OCI-LY7 (cell line): Measurements from ENCODE around the gene FANCG. TPM values are rescaled to one million over a fixed set of nuclear protein-coding genes. Genes with fewer than 3 reads are reported as not detected.

Experiments used
- BruUV-seq: library from RNA; stranded (reverse); fragments of 400-500 nt; replicated peaks from 2 replicates; lab custom pipeline; 2021; lab: Mats Ljungman, UMichigan
- CTCF ChIA-PET: fragments of 300-600 bp; sonication (Branson Sonifier 250); formaldehyde crosslinking; loops from one replicate; lab custom pipeline; 2022; ENCODE audit warnings: antibody characterized with exemption; ENCODE audit not compliant: unreplicated experiment; lab: Charles Lee
- POLR2A ChIA-PET: fragments of 300-600 bp; sonication (Branson Sonifier 250); formaldehyde crosslinking; loops from one replicate; lab custom pipeline; 2022; ENCODE audit warnings: antibody characterized with exemption; lab: Charles Lee
- DNase-seq: peaks from one replicate; pipeline ENCODE4 v3.0.0-alpha.2; 2015; ENCODE audit warnings: low spot score
- H2AFZ ChIP-seq: fragments of 200-600 bp; sonication (generic), shearing (Covaris generic); 2 replicates; pipeline ENCODE4 v1.6.1; 2014; ENCODE audit warnings: mild to moderate bottlenecking, antibody characterized with exemption, low read length, moderate library complexity
- H3K27ac ChIP-seq: fragments of 200-600 bp; sonication (generic); 2 replicates; pipeline ENCODE4 v1.5.1; 2014; ENCODE audit warnings: mixed run types, low read depth, mild to moderate bottlenecking, moderate library complexity, low read length, inconsistent platforms; ENCODE audit not compliant: poor library complexity, severe bottlenecking
- H3K36me3 ChIP-seq: fragments of 200-600 bp; sonication (generic); 2 replicates; pipeline ENCODE4 v1.6.1; 2014; ENCODE audit warnings: mild to moderate bottlenecking, antibody characterized with exemption, low read length, moderate library complexity, mixed read lengths; ENCODE audit not compliant: insufficient read depth
- H3K4me1 ChIP-seq: fragments of 200-600 bp; sonication (generic); 2 replicates; pipeline ENCODE4 v1.5.1; 2014; ENCODE audit warnings: mild to moderate bottlenecking, low read length; ENCODE audit not compliant: insufficient read depth, poor library complexity, severe bottlenecking
- H3K4me2 ChIP-seq: fragments of 200-600 bp; sonication (generic); 2 replicates; pipeline ENCODE4 v1.6.1; 2014; ENCODE audit warnings: mild to moderate bottlenecking, low read length
- H3K4me3 ChIP-seq: fragments of 200-600 bp; sonication (generic); 2 replicates; pipeline ENCODE4 v1.5.1; 2014; ENCODE audit warnings: mild to moderate bottlenecking, low read depth, low read length; ENCODE audit not compliant: poor library complexity, severe bottlenecking
- H3K79me2 ChIP-seq: fragments of 200-600 bp; sonication (generic); 2 replicates; pipeline ENCODE4 v1.6.1; 2016; ENCODE audit warnings: low read depth, mild to moderate bottlenecking, low read length, moderate library complexity, mixed read lengths; ENCODE audit not compliant: insufficient read depth
- H3K9me2 ChIP-seq: fragments of 200-600 bp; sonication (generic); 2 replicates; pipeline ENCODE4 v1.6.1; 2016; ENCODE audit warnings: mild to moderate bottlenecking, low read length, mixed read lengths; ENCODE audit not compliant: insufficient read depth
- H3K9me3 ChIP-seq: fragments of 200-600 bp; sonication (generic); 2 replicates; pipeline ENCODE4 v1.6.1; 2014; ENCODE audit warnings: mild to moderate bottlenecking, mixed run types, low read length, mixed read lengths
- H4K20me1 ChIP-seq: fragments of 200-600 bp; sonication (generic); 2 replicates; pipeline ENCODE4 v1.6.1; 2014; ENCODE audit warnings: mild to moderate bottlenecking, antibody characterized with exemption, low read length, moderate library complexity, mixed read lengths; ENCODE audit not compliant: insufficient read depth
- EZH2phosphoT487 ChIP-seq: fragments of 200-600 bp; sonication (generic); IDR thresholded peaks from 2 replicates; pipeline ENCODE4 v1.6.1; 2018; ENCODE audit warnings: low read depth, borderline replicate concordance, mild to moderate bottlenecking, mixed run types, antibody characterized with exemption, low read length, moderate library complexity, mixed read lengths
- intact Hi-C: fragments of 100-400 bp; cut with micrococcal nuclease; formaldehyde crosslinking; loops from one replicate; pipeline ENCODE4 v1.10.0; 2022; ENCODE audit not compliant: unreplicated experiment
- total RNA-seq, 2 experiments: library from RNA; depleted of rRNA in 1 of 2; stranded (reverse); fragments of >200 nt in 1 of 2; shearing (Covaris generic) in 1 of 2; gene quantifications; 2 replicates each; pipeline ENCODE4 v1.2.3, GENCODE V29; 2014 to 2022
- TF ChIP-seq, protein P1 (sequence below): fragments of 200-600 bp; sonication (generic); conservative IDR thresholded peaks from 2 replicates; pipeline ENCODE4 v1.5.1; 2014; ENCODE audit warnings: mild to moderate bottlenecking, antibody characterized with exemption, low read length, moderate library complexity, mixed read lengths

The FANCG gene
- total RNA-seq, 2 experiments from 2014 or later = 85.1 to 121 TPM

- Histone ChIP-seq H3K79me2 (no peaks in the 10 kb centered on the region), H3K4me2 (no peak overlapping the region), H3K9me2 (no peaks in the 10 kb centered on the region), H3K4me1 (no peaks in the 10 kb centered on the region), H3K36me3 (peaks cover 99% of the 10 kb centered on the region), H3K27ac (no peak overlapping the region), H2AFZ (no peak overlapping the region), H3K4me3 (no peak overlapping the region), H3K9me3 (no peaks in the 10 kb centered on the region), H4K20me1 (0 out of 2 replicates have a peak, but pooled peaks cover 1% of the 10 kb centered on the region)
- intact Hi-C loops = no loop called here
- BruUV-seq = no TSS peak
- CTCF ChIA-PET = no interaction called here
- DNase-seq = no peak
- no peak for TF ChIP-seq EZH2phosphoT487
- TF ChIP-seq, protein P1, sequence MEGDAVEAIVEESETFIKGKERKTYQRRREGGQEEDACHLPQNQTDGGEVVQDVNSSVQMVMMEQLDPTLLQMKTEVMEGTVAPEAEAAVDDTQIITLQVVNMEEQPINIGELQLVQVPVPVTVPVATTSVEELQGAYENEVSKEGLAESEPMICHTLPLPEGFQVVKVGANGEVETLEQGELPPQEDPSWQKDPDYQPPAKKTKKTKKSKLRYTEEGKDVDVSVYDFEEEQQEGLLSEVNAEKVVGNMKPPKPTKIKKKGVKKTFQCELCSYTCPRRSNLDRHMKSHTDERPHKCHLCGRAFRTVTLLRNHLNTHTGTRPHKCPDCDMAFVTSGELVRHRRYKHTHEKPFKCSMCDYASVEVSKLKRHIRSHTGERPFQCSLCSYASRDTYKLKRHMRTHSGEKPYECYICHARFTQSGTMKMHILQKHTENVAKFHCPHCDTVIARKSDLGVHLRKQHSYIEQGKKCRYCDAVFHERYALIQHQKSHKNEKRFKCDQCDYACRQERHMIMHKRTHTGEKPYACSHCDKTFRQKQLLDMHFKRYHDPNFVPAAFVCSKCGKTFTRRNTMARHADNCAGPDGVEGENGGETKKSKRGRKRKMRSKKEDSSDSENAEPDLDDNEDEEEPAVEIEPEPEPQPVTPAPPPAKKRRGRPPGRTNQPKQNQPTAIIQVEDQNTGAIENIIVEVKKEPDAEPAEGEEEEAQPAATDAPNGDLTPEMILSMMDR = no peak
- POLR2A ChIA-PET = no interaction called here
Measured at GRCh38 chr9:35057271-35057620, 22.5 kb downstream of the FANCG start.

GRCh38 chr9:35056571-35057270 lies 23.0 kb downstream of the FANCG start:
- Histone ChIP-seq H3K36me3 (peaks cover 98% of the 10 kb centered on the region), H3K4me1 (no peaks in the 10 kb centered on the region), H4K20me1 (no peaks in the 10 kb centered on the region), H3K4me2 (no peak overlapping the region), H3K9me3 (no peaks in the 10 kb centered on the region), H2AFZ (no peak overlapping the region), H3K79me2 (no peaks in the 10 kb centered on the region), H3K4me3 (no peak overlapping the region), H3K27ac (no peak overlapping the region), H3K9me2 (no peaks in the 10 kb centered on the region)
- TSS peak; percentile 57 for BruUV-seq
- DNase-seq = no peak
- POLR2A ChIA-PET = no interaction called here
- intact Hi-C loops = no loop called here
- CTCF ChIA-PET = no interaction called here
- TF ChIP-seq, protein P1 = no peak
- no peak for TF ChIP-seq EZH2phosphoT487

- Histone ChIP-seq H2AFZ (no peak overlapping the region), H4K20me1 (no peaks in the 10 kb centered on the region), H3K4me3 (no peak overlapping the region), H3K9me2 (no peaks in the 10 kb centered on the region), H3K79me2 (no peaks in the 10 kb centered on the region), H3K9me3 (no peaks in the 10 kb centered on the region), H3K4me2 (no peak overlapping the region), H3K36me3 (peaks cover 95% of the 10 kb centered on the region), H3K4me1 (no peaks in the 10 kb centered on the region), H3K27ac (no peak overlapping the region)
- BruUV-seq = no TSS peak
- CTCF ChIA-PET = no interaction called here
- intact Hi-C loops = no loop called here
- POLR2A ChIA-PET = no interaction called here
- DNase-seq = no peak
- TF ChIP-seq, protein P1 = no peak
- no peak for TF ChIP-seq EZH2phosphoT487
Measured at GRCh38 chr9:35054871-35055644, 24.7 kb downstream of the FANCG start.
